H1 (cell line): Measurements from ENCODE around the gene NKAIN1. TPM values are rescaled to one million over a fixed set of nuclear protein-coding genes. Genes with fewer than 3 reads are reported as not detected.
"Not testable (repeated sequence)": the region's sequence is repeated elsewhere in the genome, so short reads cannot be mapped to it uniquely, and the experiment has no call there.

ENCODE experiments used
- CTCF ChIA-PET: fragments of 300-600 bp; sonication (Branson Sonifier 250); formaldehyde crosslinking; loops from one replicate; lab custom pipeline; 2021; ENCODE audit not compliant: partially characterized antibody; lab: Charles Lee
- POLR2A ChIA-PET: fragments of 300-600 bp; sonication (Branson Sonifier 250); formaldehyde crosslinking; loops from one replicate; lab custom pipeline; 2021; ENCODE audit warnings: inconsistent platforms; ENCODE audit not compliant: partially characterized antibody; lab: Charles Lee
- DNase-seq, 2 experiments: peaks; one replicate each; pipeline versions ENCODE4 v3.0.0 to v3.0.0-alpha.2; 2010 to 2022; ENCODE audit warnings: low spot score in 2 of 2, low read depth in 1 of 2, mixed read lengths in 1 of 2
- FAIRE-seq: peaks from 2 replicates; lab custom pipeline; 2011; peaks lifted over from hg19 to GRCh38; lab: Jason Lieb, UNC
- H2AFZ ChIP-seq: 2 replicates; pipeline ENCODE4 v1.8.1; 2012; ENCODE audit warnings: low read length, inconsistent platforms
- H2AK5ac ChIP-seq: 2 replicates; pipeline ENCODE4 v1.6.1; 2013; ENCODE audit warnings: low read depth, low read length
- H2BK120ac ChIP-seq: replicated peaks from 2 replicates; pipeline ENCODE3; 2013; ENCODE audit warnings: low read depth, low read length, inconsistent platforms
- H2BK12ac ChIP-seq: 2 replicates; pipeline ENCODE4 v1.6.1; 2013; ENCODE audit warnings: low read depth, low read length
- H2BK15ac ChIP-seq: 2 replicates; pipeline ENCODE4 v1.6.1; 2013; ENCODE audit warnings: low read length
- H2BK20ac ChIP-seq: 2 replicates; pipeline ENCODE4 v1.6.1; 2013; ENCODE audit warnings: low read length
- H2BK5ac ChIP-seq: 2 replicates; pipeline ENCODE4 v1.6.1; 2013; ENCODE audit warnings: low read depth, low read length
- H3K14ac ChIP-seq: 2 replicates; pipeline ENCODE4 v1.6.1; 2013; ENCODE audit warnings: inconsistent platforms; ENCODE audit not compliant: insufficient read length
- H3K18ac ChIP-seq: 2 replicates; pipeline ENCODE4 v1.6.1; 2013; ENCODE audit warnings: low read length; ENCODE audit errors: extremely low read depth
- H3K23ac ChIP-seq: 2 replicates; pipeline ENCODE4 v1.6.1; 2013; ENCODE audit warnings: inconsistent platforms; ENCODE audit not compliant: insufficient read length
- H3K23me2 ChIP-seq: 2 replicates; pipeline ENCODE4 v1.6.1; 2013; ENCODE audit warnings: low read depth, low read length
- H3K27ac ChIP-seq: 2 replicates; pipeline ENCODE4 v1.6.1; 2011; ENCODE audit warnings: low read depth, low read length, inconsistent platforms
- H3K27me3 ChIP-seq, 4 experiments: replicated peaks in 1 of 4; 1 replicate in 1 of 4; 2 replicates in 3 of 4; pipeline versions ENCODE4 v1.6.1 to v1.8.1; 2011 to 2013; ENCODE audit warnings: low read length in 3 of 4, mild to moderate bottlenecking in 3 of 4, inconsistent platforms in 2 of 4, mixed read lengths in 2 of 4, moderate library complexity in 1 of 4; ENCODE audit not compliant: control insufficient read depth in 3 of 4, insufficient read depth in 3 of 4; ENCODE audit errors: extremely low read depth in 1 of 4
- H3K36me3 ChIP-seq, 4 experiments: 2 replicates each; pipeline versions ENCODE4 v1.6.1 to v1.8.1; 2011 to 2013; ENCODE audit warnings: mild to moderate bottlenecking in 4 of 4, low read length in 3 of 4, moderate library complexity in 2 of 4, control low read depth in 1 of 4, inconsistent platforms in 1 of 4; ENCODE audit not compliant: insufficient read depth in 4 of 4, control insufficient read depth in 2 of 4
- H3K4ac ChIP-seq: replicated peaks from 2 replicates; pipeline ENCODE3; 2013; ENCODE audit warnings: low read length, low read depth, mixed read lengths, inconsistent platforms; ENCODE audit not compliant: insufficient read length
- H3K4me1 ChIP-seq, 4 experiments: replicated peaks in 1 of 4; 1 replicate in 1 of 4; 2 replicates in 3 of 4; pipeline versions ENCODE4 v1.6.1 to v1.8.1; 2011 to 2013; ENCODE audit warnings: low read length in 3 of 4, inconsistent platforms in 2 of 4, mixed read lengths in 1 of 4; ENCODE audit not compliant: insufficient read depth in 4 of 4, control insufficient read depth in 3 of 4
- H3K4me2 ChIP-seq, 2 experiments: 2 replicates each; pipeline versions ENCODE4 v1.6.1 to v1.8.1; 2011 to 2013; ENCODE audit warnings: low read depth in 2 of 2, low read length in 2 of 2, control low read depth in 1 of 2, inconsistent platforms in 1 of 2, mild to moderate bottlenecking in 1 of 2; ENCODE audit not compliant: insufficient read depth in 1 of 2
- H3K4me3 ChIP-seq, 4 experiments: fragments of 200-600, 300-600 bp in 1 of 4; sonication (generic), shearing (Covaris generic), sonication (Bioruptor Twin) in 1 of 4; 2 replicates each; pipeline versions ENCODE4 v1.5.1 to v1.8.1; 2011 to 2016; ENCODE audit warnings: low read length in 4 of 4, low read depth in 3 of 4, control low read depth in 2 of 4, inconsistent platforms in 2 of 4, mild to moderate bottlenecking in 2 of 4, mixed read lengths in 1 of 4, moderate library complexity in 1 of 4; ENCODE audit not compliant: insufficient read depth in 2 of 4; ENCODE audit errors: extremely low read depth in 1 of 4
- H3K56ac ChIP-seq: replicated peaks from 2 replicates; pipeline ENCODE3; 2013; ENCODE audit warnings: low read depth, mild to moderate bottlenecking, mixed read lengths, low read length, inconsistent platforms; ENCODE audit not compliant: insufficient read length
- H3K79me1 ChIP-seq: 2 replicates; pipeline ENCODE4 v1.6.1; 2013; ENCODE audit warnings: low read depth, low read length, control low read depth
- H3K79me2 ChIP-seq, 2 experiments: 2 replicates each; pipeline versions ENCODE4 v1.6.1 to v1.8.1; 2012 to 2013; ENCODE audit warnings: low read length in 2 of 2, mild to moderate bottlenecking in 2 of 2, inconsistent platforms in 1 of 2; ENCODE audit not compliant: insufficient read depth in 2 of 2, control insufficient read depth in 1 of 2
- H3K9ac ChIP-seq, 4 experiments: replicated peaks in 1 of 4; 1 replicate in 1 of 4; 2 replicates in 3 of 4; pipeline versions ENCODE4 v1.6.1 to v1.8.1; 2011 to 2013; ENCODE audit warnings: low read depth in 3 of 4, low read length in 3 of 4, control low read depth in 2 of 4, mild to moderate bottlenecking in 2 of 4, moderate library complexity in 2 of 4, inconsistent platforms in 1 of 4; ENCODE audit errors: extremely low read depth in 1 of 4
- H3K9me3 ChIP-seq, 2 experiments: 2 replicates each; pipeline versions ENCODE4 v1.6.1 to v1.8.1; 2012 to 2013; ENCODE audit warnings: mild to moderate bottlenecking in 2 of 2, moderate library complexity in 2 of 2, control low read depth in 1 of 2, inconsistent platforms in 1 of 2, low read depth in 1 of 2, low read length in 1 of 2, mixed read lengths in 1 of 2; ENCODE audit not compliant: insufficient read depth in 2 of 2
- H4K20me1 ChIP-seq, 2 experiments: replicated peaks in 1 of 2; 2 replicates each; pipeline versions ENCODE3 to v1.8.1; 2011 to 2013; ENCODE audit warnings: inconsistent platforms in 2 of 2, low read length in 2 of 2, mild to moderate bottlenecking in 1 of 2; ENCODE audit not compliant: insufficient read depth in 2 of 2, control insufficient read depth in 1 of 2
- H4K5ac ChIP-seq: 2 replicates; pipeline ENCODE4 v1.6.1; 2013; ENCODE audit warnings: low read length, low read depth, mixed read lengths, inconsistent platforms; ENCODE audit not compliant: insufficient read length
- H4K8ac ChIP-seq: 2 replicates; pipeline ENCODE4 v1.8.0; 2013; ENCODE audit warnings: mild to moderate bottlenecking, moderate library complexity, low read length, inconsistent platforms; ENCODE audit not compliant: insufficient read depth; ENCODE audit errors: extremely low read depth
- H4K91ac ChIP-seq: replicated peaks from 2 replicates; pipeline ENCODE3; 2013; ENCODE audit warnings: low read length, mixed read lengths, inconsistent platforms; ENCODE audit not compliant: insufficient read length
- WGBS, 2 experiments: shearing (Covaris generic) in 1 of 2; methylation state at CpG; one replicate each; pipeline versions ENCODE4 v1.1.6 to v1.1.7; 2013 to 2015; ENCODE audit warnings: low lambda C conversion rate in 2 of 2, mixed read lengths in 2 of 2, inconsistent platforms in 1 of 2, low coverage in 1 of 2, missing lambda C conversion rate in 1 of 2; ENCODE audit not compliant: insufficient replicate concordance in 2 of 2, insufficient coverage in 1 of 2, insufficient read length in 1 of 2; ENCODE audit errors: extremely low coverage in 1 of 2, missing lambda C conversion rate in 1 of 2; 5-methylcytosine and 5-hydroxymethylcytosine counted together
- polyA plus RNA-seq, 7 experiments: library from polyadenylated mRNA; depleted of rRNA in 3 of 7; stranded (reverse) in 5 of 7; unstranded in 2 of 7; fragments of >200 nt in 5 of 7; fragments of 200-250 nt in 2 of 7; gene quantifications; 1 replicate in 5 of 7; 2 replicates in 1 of 7; 4 replicates in 1 of 7; pipeline versions ENCODE4 v1.2.1 to v1.2.3, GENCODE V29; 2011 to 2013; ENCODE audit warnings: missing spikeins in 2 of 7, mixed read lengths in 2 of 7
- total RNA-seq: library from RNA; stranded (reverse); fragmentation: NEBNext Ultra II Directional; extraction: Animal tissue kit (Norgen Biotek cat#: 25700); gene quantifications from 2 replicates; pipeline ENCODE4 v1.2.1, GENCODE V29; 2021

The NKAIN1 gene
- total and polyA plus RNA-seq, 2 of the 8 experiments (the other 6 are each of a cell fraction or from before 2014, with no cell fraction given), result 59.3 to 66.9 TPM

- H4K8ac ChIP-seq, H3K23me2 ChIP-seq: not testable (repeated sequence)
- WGBS, 2 experiments, result 100% methylated on average over 3 of the region's 3 CpGs; no CpG with 5 or more reads in 1 of the 2 experiments
These were observed 101.8 kb downstream of the NKAIN1 start for GRCh38 chr1:31137873-31138272.

More at GRCh38 chr1:31137873-31138272, 101.8 kb downstream of the NKAIN1 start:
- H2BK12ac ChIP-seq, H3K56ac ChIP-seq, H3K23ac ChIP-seq, H3K14ac ChIP-seq, FAIRE-seq, H4K5ac ChIP-seq, H3K4me3 ChIP-seq, H3K27me3 ChIP-seq, H3K4me1 ChIP-seq, H2BK120ac ChIP-seq, H3K9ac ChIP-seq, H2AFZ ChIP-seq, H2BK20ac ChIP-seq, H3K79me1 ChIP-seq, H4K20me1 ChIP-seq, H3K4ac ChIP-seq, H3K27ac ChIP-seq, H3K9me3 ChIP-seq, H3K18ac ChIP-seq, H3K36me3 ChIP-seq, H3K79me2 ChIP-seq, H2BK5ac ChIP-seq, DNase-seq, H3K4me2 ChIP-seq, H2AK5ac ChIP-seq, H2BK15ac ChIP-seq, H4K91ac ChIP-seq: not testable (repeated sequence)
- ChIA-PET POLR2A (interaction anchor here (0.6 kb wide), 1 partner anchor 610 kb away, joined by 4 read pairs; no protein-coding TSS in a partner anchor), CTCF (interaction anchor here (0.9 to 3.0 kb wide), 2 partner anchors 10 to 12 kb away, joined by 4 to 11 read pairs; no protein-coding TSS in a partner anchor)
